CD1c-positive myeloid dendritic cell (primary cell): Measurements from ENCODE around the gene MB21D2.
A peak's percentile ranks its signal among the peaks of the same experiment; 100 is the strongest.

Experiments used
- DNase-seq: peaks from one replicate; pipeline ENCODE4 v3.0.0-alpha.2; 2016; ENCODE audit errors: extremely low spot score

The MB21D2 gene

GRCh38 chr3:192833177-192833890 lies 84.3 kb downstream of the MB21D2 start:
- DNase-seq: no peak

GRCh38 chr3:192831801-192832347 lies 85.8 kb downstream of the MB21D2 start:
- DNase-seq: no peak

GRCh38 chr3:192831111-192831644 lies 86.5 kb downstream of the MB21D2 start:
- DNase-seq: peak; percentile 44

- DNase-seq: no peak
Measured at GRCh38 chr3:192830291-192831110, 87.2 kb downstream of the MB21D2 start.

- no peak for DNase-seq
Measured at GRCh38 chr3:192827863-192828594, 89.6 kb downstream of the MB21D2 start.

- no peak for DNase-seq
Measured at GRCh38 chr3:192827208-192827607, 90.4 kb downstream of the MB21D2 start.

- DNase-seq: no peak
Measured at GRCh38 chr3:192826214-192827006, 91.2 kb downstream of the MB21D2 start.

- DNase-seq: peak; percentile 75
Measured at GRCh38 chr3:192825657-192826200, 91.9 kb downstream of the MB21D2 start.

GRCh38 chr3:192825216-192825615 lies 92.4 kb downstream of the MB21D2 start:
- no peak for DNase-seq

GRCh38 chr3:192824313-192824712 lies 93.3 kb downstream of the MB21D2 start:
- DNase-seq: no peak

GRCh38 chr3:192821161-192821560 lies 96.5 kb downstream of the MB21D2 start:
- DNase-seq: no peak

- DNase-seq: no peak
Measured at GRCh38 chr3:192820161-192820560, 97.5 kb downstream of the MB21D2 start.

GRCh38 chr3:192819001-192819569 lies 98.6 kb downstream of the MB21D2 start:
- DNase-seq: no peak

GRCh38 chr3:192818126-192818525 lies 99.5 kb downstream of the MB21D2 start:
- no peak for DNase-seq

- no peak for DNase-seq
Measured at GRCh38 chr3:192817506-192817905, 100.2 kb downstream of the MB21D2 start.

- DNase-seq: no peak
Measured at GRCh38 chr3:192817053-192817452, 100.6 kb downstream of the MB21D2 start.

GRCh38 chr3:192816351-192816750 lies 101.3 kb downstream of the MB21D2 start:
- peak; percentile 73 for DNase-seq

GRCh38 chr3:192812743-192813383 lies 104.8 kb downstream of the MB21D2 start:
- DNase-seq: peak; percentile 63

- no peak for DNase-seq
Measured at GRCh38 chr3:192805711-192806110, 111.9 kb downstream of the MB21D2 start.

- no peak for DNase-seq
Measured at GRCh38 chr3:192804502-192804901, 113.2 kb downstream of the MB21D2 start.
